Kidney glomerular epithelial cell (primary cell): ENCODE results near the gene SMIM43.

ENCODE experiments used
- DNase-seq: peaks from one replicate; lab custom pipeline; 2025; lab: John Stamatoyannopoulos, UW

Gene SMIM43

DNA sequence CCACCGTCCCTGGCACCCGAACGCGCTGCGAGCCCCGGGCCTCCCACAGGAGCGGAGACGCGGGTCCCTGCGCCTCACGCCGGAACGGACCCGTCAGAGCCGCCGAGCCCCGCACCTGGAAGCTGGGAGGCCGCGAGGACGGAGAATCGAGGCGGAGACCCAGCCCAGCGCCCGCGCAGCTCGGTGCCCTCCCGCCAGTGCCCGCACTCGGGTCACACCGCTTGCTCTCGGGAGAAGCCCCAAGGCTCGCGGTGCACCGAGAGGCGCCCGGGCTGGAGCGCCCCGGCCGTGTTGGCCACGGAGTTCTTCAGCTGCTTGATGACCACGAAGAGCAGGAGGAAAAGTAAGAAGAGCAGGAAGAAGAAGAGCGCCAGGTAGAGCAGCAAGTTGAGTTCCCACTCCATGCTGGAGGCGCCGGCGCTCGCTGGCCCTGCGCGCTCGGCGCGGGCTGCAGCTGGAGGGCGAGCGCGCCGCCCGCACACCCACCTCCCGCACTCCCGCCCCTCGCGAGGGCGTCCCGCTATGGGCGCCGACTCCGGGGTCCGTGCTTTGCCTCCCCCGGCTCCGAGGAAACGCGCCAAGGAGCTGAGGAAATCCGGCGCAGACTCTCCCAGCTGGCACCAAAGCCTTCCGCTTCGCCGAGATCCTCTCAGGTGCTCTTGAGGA is at the start of gene SMIM43:
Gene SMIM43 (minus strand): TSS at position 463 of the 666 bp plus-strand sequence. CDS start 59 bp downstream, at position 404.
- DNase-seq: no peak

GRCh38 chr4:121814756-121815155 is 49.8 kb upstream of the SMIM43 start:
- DNase-seq: no peak

- no peak for DNase-seq
Observed at GRCh38 chr4:121811122-121811521, 46.2 kb upstream of the SMIM43 start.

GRCh38 chr4:121806411-121806810 is 41.4 kb upstream of the SMIM43 start:
- no peak for DNase-seq

- no peak for DNase-seq
Observed at GRCh38 chr4:121801715-121802075, 36.7 kb upstream of the SMIM43 start.

- DNase-seq: peak; percentile 84
Observed at GRCh38 chr4:121800961-121801714, 36.2 kb upstream of the SMIM43 start, which contains the start of gene EXOSC9. Gene EXOSC9, plus strand, starts transcription at chr4:121801323. Its CDS starts 102 bp downstream, at chr4:121801425.

DNA sequence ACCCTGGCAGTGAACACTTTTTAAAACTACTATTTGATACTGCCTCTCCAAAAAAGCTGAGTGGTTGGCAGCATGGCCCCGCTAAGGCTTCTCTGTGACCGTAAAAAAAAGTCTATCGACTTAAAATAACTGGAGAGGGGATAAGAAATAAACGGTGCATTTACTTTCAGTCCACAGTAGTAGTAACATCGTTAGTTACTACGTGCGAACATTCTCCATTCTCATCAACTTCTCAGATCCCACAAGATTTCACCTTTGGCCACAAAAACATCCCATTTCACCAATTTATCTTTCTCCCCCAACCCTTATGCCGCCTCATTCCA is 35.6 kb upstream of the SMIM43 start:
- DNase-seq: no peak

DNA sequence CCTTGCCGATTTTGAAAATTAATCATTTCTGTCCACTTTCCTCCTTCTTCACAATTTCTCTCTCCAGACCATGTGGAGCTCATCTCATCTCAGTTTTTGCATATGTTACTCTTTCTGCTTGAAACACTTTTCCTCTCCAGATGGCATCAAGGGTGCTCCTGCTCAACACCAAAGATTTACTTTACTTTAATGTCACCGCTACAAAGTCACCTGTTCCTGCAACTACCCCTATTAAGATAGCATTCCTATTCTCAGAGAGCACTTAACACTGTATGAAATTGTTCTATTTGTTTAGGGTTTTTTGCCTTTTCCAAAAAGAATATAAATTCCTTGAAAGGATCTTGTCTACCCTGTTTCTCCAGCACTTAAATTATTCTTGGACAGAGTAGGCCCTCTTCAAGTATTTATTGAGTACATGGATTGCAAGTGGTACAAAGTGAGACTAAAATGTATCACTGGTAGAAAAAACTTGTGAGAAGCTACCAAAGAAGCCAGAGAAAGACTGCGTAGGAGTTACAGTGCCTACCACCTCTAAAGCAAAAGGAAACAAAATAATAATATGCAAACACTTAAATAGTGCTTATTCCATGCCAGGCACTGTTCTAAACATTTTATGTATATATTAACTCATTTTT is 35.0 kb upstream of the SMIM43 start:
- DNase-seq: no peak

DNA sequence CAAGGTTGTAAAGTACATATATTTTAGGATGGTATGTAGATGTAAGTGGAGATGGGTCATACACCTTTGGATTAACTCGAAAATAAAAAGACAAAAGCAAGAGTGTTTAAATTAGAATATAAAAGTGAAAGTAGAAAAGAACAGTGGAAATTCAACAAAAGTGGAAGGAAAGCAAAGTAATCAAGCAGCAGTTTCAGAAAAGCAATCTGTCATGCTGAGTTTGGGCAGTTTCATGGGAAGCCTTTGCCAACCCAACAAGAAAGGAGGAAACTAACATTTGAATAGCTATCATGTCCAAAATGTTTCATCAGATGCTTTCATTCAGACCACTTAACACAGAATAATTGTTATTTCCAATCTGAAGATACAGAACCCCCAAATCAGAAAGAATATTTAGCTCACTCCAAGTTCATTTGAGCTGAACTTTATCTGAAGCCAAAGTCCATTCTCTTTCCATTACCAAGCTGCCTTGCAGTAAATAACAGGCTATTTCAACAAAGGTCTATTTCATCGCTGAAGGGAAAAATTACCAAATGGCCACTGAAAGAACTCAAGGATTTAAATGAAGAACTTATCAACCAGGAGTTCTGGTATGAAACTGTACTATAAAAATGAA is 34.4 kb upstream of the SMIM43 start:
- no peak for DNase-seq

DNA sequence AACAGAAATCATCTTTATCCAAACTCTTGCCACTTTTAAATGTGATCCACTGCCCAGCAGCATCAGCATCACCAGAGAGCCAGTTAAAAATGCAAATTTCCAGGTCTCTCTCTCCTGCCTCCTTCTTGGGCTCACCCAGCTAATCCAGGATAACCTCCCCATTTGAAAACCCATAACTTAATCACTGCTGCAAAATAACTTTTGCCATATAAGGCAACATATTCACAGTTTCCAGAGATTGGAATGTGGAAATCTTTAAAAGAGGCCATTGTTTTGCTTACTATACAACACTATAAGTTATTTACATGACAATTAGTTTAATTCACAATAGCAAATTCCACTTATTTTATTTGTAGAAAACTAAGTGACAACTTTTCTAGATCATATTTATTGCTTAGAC is 31.3 kb upstream of the SMIM43 start:
- no peak for DNase-seq

DNA sequence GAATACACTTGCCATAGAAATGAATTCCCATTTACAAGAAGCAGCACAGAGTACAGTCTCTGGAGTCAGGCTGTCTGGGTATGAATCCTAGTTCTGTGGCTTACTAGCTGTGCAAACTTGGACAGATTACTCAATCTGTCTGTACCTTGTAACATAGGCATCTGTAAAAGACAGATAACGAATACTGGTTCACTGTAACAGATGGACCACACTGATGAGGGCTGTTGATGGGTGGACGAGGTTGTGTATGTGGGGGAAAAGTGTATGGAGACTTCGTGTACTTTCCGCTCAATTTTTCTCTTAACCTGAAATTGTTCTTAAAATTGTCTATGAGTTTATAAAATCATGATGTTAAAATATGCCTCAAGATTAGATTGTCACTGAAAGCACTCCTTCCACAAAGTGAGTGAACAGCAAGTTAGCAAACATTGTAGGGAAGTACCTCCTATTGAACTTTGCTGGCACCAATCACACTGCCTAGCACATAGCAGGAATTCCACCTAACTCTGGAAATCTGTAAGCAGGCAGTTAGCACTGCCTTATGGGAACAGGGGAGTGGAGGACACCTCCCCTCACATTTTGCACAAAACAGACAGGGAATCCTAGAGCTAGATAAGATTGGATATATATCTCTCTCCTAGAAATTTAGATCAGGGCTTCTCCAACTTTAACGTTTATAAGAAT is 29.7 kb upstream of the SMIM43 start:
- no peak for DNase-seq

GRCh38 chr4:121792966-121793365 is 28.0 kb upstream of the SMIM43 start:
- no peak for DNase-seq

GRCh38 chr4:121791481-121791880 is 26.5 kb upstream of the SMIM43 start:
- no peak for DNase-seq

- no peak for DNase-seq
Observed at GRCh38 chr4:121790976-121791375, 26.0 kb upstream of the SMIM43 start.

- DNase-seq: peak; percentile 25
Observed at GRCh38 chr4:121789960-121790829, 25.2 kb upstream of the SMIM43 start.

- DNase-seq: no peak
Observed at GRCh38 chr4:121789455-121789854, 24.5 kb upstream of the SMIM43 start.

DNA sequence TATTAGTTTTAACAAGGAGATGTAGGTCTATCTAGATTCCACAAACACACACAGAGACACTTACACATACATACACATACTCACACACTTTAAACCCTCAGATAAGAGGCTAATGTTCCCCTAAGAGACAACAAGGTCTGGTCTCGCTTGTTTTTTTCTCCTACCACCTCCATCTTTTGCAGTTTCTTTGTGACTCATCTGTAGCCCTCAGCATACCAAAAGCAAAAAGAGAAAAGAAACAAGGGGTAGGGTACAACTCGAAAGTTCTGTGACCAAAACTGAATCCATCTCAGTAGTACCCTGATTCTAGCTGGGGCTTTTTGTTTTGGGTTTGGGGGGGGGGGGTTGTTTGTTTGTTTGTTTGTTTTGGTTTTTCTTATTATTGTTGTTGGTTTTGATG is 23.9 kb upstream of the SMIM43 start:
- no peak for DNase-seq

DNA sequence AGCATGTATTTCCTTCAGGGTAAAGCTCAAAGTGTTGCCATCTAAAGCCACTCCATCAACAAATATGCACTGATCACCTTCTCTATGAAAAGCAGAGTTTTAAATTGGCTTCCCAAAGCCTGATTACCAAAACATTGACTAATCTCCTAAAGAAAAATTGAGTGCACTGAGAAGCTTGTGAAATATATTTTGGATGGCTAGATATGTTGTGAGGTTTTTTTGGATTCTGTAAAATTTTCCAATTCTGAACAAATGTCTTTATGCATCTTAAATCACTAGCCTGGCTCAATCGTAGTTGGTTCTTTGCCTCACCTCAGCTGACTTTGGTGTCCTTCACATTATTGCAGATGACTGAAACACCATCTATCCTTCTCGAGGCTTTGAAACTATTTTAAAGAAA is 21.3 kb upstream of the SMIM43 start:
- no peak for DNase-seq

DNA sequence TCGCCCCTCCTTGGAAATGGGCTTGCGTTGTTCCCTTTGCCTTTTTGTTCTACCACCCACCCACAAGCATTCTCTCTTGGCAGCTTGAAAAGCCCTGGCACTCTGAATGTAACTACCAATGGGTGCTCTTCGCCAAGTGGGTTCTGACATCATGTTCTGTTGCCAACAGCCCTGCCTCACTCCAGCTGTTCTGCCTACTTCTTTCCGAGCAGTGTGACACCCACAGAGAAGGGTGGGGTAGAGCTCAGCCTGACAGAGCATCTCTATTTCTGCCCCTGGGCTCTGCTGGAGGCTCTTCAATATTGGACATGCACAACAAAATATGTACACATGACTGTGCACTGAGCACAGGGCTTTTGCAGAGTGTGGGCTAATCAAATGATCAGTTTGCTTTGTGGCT is 20.5 kb upstream of the SMIM43 start:
- no peak for DNase-seq

DNA sequence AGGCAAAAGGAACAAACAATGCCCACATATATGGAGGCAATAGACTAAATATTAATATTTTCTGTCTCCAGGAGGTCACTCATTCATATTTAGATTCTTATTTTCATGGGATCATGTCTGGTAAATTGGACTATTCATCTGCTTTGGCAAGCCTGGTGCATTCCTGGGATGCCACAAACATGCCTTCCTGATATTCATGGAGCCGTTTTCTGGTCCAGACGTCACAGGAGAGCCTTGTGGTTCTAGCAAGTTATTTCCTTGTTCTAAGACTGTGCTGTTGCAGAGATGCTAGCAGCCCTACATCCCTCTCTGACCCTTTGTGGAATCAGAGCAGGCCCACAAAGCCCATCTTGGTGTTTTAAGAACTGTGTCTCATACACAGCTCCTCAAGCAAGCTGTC is 20.0 kb upstream of the SMIM43 start:
- peak; percentile 74 for DNase-seq

DNA sequence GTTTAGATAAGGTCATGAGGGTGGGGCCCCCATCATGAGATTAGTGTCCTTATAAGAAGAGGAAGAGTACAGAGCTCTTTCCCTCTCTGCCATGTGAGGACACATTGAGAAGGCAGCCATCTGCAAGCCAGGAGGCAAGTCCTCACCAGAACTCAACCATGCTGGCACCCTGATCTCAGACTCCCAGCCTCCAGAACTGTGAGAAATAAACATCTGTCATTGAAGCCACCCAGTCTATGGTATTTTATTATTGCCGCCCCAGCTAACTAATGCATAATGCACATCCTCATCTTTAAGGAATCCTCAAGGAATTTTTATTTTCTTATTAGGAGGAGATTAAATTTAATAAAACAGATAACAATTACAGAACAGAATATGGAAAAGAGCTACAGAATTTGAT is 19.4 kb upstream of the SMIM43 start:
- DNase-seq: no peak
